NCI-H82 (cell line): Measurements from ENCODE around the gene ZACN.
"Not testable (repeated sequence)": the region's sequence is repeated elsewhere in the genome, so short reads cannot be mapped to it uniquely, and the experiment has no call there.

Experiments
- DNase-seq: peaks from one replicate; lab custom pipeline; 2025; lab: John Stamatoyannopoulos, UW

Gene ZACN

GRCh38 chr17:76078860-76079534 is at the start of gene ZACN:
ZACN (plus strand) TSS chr17:76079182; CDS start chr17:76079265, 83 bp downstream.
- DNase-seq = peak; percentile 19

GRCh38 chr17:76032073-76032779 is 46.8 kb upstream of the ZACN start:
- no peak for DNase-seq

- DNase-seq = no peak
These were observed 46.2 kb upstream of the ZACN start for GRCh38 chr17:76032780-76033108.

DNA sequence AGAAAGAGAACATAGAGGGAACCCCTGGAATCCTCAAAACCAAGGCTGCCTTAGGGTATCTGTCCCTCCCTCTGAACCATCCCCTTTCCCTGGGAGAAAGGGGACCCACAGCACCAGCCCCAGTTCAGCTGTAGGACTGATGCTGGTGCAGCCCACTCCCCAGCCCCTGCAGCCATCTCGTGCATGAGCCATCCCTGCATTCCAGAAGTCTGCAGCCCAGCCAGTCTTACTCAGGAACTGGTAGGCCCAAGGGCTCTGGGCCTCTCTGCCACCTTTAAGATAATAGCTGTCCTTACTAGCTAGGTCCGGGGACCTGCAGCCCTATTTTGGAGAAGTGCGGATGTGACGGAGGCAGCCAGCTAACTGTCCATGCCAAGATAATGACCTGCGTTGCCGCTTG is 45.8 kb upstream of the ZACN start:
- no peak for DNase-seq

DNA sequence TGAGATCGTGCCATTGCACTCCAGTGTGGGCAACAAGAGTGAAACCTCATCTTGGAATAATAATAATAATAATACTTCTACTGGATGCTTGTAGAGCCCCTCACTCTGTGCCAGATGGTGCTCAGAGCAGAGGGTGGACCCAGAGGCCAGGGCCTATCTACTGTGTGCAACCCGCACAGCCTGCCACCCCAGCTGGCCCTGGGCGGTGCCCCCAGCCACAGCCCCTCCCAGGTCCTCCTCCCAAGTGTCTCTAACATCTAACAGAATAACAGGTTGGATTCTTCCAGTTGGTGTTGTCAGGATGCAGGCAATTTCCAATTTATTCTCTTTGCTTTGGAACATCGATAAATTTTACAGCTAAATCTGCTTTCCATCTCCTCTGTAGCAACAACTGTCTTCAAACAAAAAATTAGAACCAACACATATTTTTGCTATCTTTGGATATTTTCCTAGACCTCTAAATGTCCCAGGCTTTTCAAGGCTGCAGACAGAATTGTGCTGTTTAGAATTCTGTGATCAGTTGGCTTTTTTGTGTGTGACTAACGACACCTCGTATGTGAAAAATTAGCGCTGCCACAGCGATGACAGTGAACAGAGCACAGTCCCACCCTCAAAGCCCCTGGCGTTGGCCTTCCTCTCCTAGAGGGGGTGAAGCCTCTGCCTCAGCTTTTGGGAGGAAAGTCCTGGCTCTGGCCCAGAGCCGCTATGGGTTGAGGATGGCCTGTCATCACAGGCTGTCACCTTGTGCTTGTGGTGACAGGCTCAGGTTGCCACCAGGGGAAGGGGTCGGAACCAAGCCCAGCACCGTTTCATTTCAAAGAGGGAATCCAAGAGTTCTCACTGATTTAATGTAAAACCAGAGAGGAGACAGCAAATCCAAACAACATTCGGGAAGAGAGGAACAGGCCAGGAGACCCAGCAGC is 44.3 kb upstream of the ZACN start:
- DNase-seq = no peak

DNA sequence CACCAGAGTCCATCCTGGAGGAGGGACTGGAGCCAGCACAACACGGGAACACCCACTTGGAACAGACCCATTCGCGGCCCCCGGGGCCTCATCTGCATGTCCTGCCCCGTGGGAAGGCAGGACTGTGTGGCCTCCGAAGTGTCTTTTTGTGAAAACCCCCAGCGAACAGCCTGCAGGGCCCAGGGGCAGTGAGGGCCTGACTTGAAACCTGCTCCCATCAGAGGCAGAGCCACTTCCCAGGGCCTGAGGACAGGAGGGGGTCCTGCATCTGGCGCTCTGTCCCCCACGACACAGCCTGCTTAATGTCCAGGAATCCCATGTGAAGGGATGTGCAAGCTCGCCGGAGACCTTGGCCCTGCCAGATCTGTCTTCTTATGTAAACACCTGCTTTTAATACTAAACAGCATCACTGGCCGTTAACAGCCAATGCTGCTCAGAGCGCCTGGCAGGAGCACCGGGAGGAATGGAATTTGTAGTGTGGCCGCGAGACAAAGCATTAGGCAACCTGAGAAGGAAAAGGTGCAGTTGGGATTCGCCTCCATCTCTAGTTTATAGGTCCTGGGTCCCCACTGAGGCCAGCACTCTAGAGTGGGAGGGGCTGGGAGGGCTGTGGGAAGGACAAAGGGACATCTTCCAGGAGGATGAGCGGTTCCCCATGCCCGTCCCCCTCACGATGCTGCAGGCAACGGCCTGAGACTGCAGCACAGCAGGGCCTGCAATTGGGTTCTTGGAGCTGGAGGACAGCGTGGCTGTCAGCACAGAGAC is 42.3 kb upstream of the ZACN start:
- no peak for DNase-seq

GRCh38 chr17:76038050-76038449 is 40.9 kb upstream of the ZACN start:
- no peak for DNase-seq

DNA sequence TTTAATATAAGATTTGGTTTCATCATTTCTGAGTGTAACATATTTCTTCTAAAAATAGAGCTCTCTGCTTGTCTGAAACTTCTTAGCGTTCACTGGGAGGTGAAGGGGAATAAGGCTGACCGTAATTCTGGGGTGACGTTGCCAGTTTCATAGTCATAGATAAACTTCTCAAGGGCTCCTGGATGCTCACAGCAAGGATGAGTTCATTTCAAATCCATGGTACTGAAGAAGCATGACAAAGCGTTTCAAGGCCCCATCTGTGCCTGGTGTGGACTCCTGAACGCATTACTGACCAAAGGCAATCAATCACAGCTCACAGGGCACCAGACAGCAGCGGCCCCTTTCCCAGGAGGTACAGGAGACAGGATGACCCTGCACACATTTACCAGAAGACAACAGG is 39.9 kb upstream of the ZACN start:
- peak; percentile 44 for DNase-seq

DNA sequence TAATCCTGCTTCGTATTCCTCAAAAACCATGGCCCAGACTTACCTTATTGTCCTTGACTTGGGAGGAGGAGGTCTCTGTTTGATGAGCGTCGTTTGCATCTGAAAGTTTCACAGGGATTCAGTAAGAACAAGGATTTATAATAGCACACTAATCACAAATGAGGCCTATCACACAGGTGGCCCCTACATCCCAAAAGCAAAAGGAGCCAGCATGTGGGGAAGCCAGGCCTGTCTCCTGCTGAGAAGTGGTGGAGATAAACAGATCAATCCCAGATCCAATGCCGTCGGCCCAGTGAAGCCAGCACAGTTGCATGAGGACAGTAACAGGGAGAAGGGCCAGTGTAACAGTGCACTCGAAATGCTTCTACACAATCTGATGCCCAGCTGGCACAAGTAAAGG is 38.6 kb upstream of the ZACN start:
- DNase-seq = no peak

DNA sequence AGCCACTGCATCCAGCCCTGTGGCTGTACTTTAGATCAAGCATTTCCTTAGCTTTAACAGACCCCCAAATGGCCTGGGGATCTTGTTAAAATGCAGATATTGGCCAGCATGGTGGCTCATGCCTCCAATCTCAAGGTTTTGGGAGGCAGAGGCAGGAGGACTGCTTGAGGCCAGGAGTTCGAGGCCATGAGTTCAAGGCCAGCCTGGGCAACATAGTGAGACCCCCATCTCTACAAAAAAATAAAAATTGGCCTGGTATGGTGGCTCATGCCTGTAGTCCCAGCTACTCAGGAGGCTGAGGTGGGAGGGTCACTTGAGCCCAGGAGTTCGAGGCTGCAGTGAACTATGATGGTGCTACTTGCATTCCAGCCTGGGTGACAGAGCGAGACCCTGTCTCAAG is 36.1 kb upstream of the ZACN start:
- DNase-seq = not testable (repeated sequence)

DNA sequence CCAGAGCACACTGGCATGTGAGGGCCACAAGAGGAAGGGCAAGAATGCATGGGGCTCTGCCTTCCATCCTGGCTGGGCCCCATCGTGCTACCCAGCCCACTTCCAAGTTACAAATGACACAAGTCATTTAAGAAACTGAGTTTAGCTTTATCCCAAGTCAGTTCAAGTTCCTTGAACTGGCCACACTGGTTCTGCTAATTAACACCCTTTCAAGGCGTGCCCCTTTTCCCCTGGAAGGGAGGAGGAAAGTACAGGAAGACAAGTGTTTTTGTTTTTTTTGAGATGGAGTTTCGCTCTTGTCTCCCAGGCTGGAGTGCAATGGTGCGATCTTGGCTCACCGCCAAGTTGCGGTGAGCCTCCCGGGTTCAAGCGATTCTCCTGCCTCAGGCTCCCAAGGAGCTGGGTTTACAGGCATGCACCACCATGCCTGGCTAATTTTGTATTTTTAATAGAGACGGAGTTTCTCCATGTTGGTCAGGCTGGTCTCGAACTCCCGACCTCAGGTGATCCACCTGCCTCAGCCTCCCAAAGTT is 34.4 kb upstream of the ZACN start:
- DNase-seq = not testable (repeated sequence)

- no peak for DNase-seq
These were observed 32.9 kb upstream of the ZACN start for GRCh38 chr17:76046064-76046463.

- DNase-seq = no peak
These were observed 30.9 kb upstream of the ZACN start for GRCh38 chr17:76048025-76048605.

- no peak for DNase-seq
These were observed 30.3 kb upstream of the ZACN start for GRCh38 chr17:76048711-76049110.

DNA sequence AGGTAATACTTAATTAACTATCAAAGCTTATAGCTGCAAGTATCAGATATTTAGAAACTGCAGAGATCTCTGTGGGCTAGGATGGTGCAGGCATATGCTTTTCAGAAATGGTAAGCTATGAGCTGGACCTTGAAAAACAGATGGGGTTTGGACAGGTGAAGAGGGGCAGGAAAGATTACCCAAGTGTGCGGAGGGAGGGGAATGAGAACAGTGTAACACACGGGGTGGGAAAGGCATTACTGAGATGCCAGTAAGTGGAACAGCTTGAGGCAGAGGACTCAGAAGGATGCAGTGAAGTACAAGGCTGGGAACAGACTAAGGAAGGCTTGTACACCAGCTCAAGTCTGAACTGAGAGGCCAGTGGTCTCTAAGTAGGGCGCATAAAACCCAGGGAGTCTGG is 29.7 kb upstream of the ZACN start:
- DNase-seq = no peak

GRCh38 chr17:76049836-76050537 is 29.0 kb upstream of the ZACN start:
- DNase-seq = no peak

GRCh38 chr17:76050538-76051467 is 28.2 kb upstream of the ZACN start:
- no peak for DNase-seq

GRCh38 chr17:76051561-76051960 is 27.4 kb upstream of the ZACN start:
- DNase-seq = no peak

DNA sequence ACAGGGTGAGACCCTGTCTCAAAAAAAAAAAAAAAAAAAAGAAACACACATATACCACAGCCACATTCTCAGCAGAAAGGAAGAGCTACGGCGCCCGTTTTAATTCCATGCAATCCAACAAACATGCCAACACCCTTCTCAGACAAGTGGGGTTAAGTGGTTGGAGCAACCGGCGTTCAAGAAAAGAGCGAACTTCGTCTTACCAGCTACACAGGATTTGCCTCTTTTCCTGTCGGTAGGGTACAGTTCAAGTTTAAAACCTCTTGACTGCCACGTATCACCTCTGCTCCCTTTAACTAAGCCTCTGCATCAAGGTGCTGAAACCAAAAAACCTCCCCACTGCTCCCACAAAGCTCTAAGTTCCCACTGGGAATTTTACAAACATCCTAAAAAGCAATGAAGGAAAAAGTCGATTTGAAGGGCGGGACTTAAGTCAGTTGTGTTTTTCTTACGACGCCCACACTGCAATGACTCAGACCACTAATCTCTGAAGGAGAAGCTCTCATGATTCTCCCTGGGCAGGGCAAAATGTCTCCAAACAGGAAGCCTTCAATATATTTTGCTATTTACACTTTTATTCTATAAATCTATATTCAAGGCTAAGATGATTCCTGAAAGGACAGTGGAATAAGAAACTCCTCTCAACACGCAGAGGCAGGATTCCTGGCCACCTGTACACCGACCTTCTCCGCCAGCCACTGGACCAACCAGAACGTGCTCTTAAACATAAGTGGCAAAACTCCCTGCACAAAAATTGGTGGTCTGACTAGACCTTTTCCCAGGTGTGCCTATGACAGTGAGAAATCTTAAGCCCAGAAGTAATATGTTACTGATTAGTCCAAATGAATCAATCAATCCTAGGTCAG is 25.5 kb upstream of the ZACN start:
- no peak for DNase-seq
